HG03064 (cell line): ENCODE measurements around the gene ADGRV1.

Source experiments
- ATAC-seq: cut with Tn5 transposase; IDR thresholded peaks from one replicate; pipeline ENCODE4 v1.9.1; 2021; ENCODE audit warnings: low read depth; ENCODE audit not compliant: unreplicated experiment

The ADGRV1 gene

GRCh38 chr5:91211997-91212713 is 653.6 kb downstream of the ADGRV1 start:
- ATAC-seq: no peak

GRCh38 chr5:91212714-91213092 is 654.1 kb downstream of the ADGRV1 start:
- ATAC-seq: no peak
